ENCODE measurements around the gene SAMMSON. TPM values are rescaled to one million over a fixed set of nuclear protein-coding genes. Genes with fewer than 3 reads are reported as not detected.

Gene SAMMSON
- not detected in 3 replicates for polyA plus RNA-seq
- polyA plus RNA-seq (2011; ENCODE audit: low read depth) = not detected
- polyA plus RNA-seq (2011; cell fraction: cytosol; rRNA removed) = not detected in 2 replicates
- not detected in 2 replicates for polyA plus RNA-seq (2011; cell fraction: nucleus; rRNA removed)
- not detected in 2 replicates for polyA plus RNA-seq (2012; ENCODE audit: low replicate concordance)
- polyA minus RNA-seq = not detected in 3 replicates
- not detected for polyA minus RNA-seq (2011; cell fraction: cytosol; rRNA and poly(A)+ RNA removed)
- not detected in 2 replicates for polyA minus RNA-seq (2011; cell fraction: nucleus; rRNA and poly(A)+ RNA removed)

DNA sequence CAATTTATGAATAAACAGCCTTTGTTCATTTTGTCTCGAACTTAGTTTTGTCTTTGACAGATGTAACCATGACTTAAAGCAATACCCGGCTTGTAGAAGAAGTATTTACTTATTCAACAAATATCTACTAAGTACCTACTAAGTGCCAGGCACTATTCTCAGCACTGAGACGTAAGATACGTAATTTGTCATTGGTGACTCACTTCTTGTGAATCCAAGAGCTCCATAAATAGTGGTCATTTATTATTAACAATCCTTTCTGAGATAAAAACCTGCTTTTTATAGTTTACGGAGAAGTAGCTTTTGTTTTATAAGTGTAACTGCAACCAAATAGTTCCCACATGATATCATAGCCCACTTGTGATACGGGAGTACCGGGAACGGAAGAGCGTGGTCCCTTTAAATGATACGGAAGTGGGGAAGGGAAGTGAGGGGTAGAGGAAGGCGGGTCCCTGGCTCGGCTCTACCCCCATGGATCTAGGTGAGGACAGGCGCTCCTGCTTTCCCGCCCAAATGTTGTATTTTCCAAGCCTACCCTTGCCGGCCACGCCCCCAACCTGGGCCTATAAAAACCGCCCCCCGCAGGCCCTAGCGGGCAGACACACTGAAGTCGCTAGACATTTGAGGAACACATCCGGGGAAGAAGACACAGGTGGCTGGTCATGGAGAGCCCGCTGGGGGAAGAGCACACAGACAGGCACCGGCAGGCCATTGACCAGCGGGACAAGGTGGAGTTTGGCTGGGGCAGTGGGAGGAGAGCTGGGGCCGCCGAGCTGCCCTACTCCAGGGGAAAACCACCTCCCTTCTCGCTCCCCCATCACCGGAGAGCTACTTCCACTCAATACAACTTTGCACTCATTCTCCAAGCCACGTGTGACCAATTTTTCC is at the start of gene SAMMSON:
Gene SAMMSON (plus strand): TSS at position 594 of the 888 bp plus-strand sequence.
- dilution Hi-C loops (cut with MboI; ENCODE audit: extremely low pct_ligation_motif_present, low sequenced_read_pairs) = no loop called here
- FAIRE-seq = no peak
- Histone ChIP-seq H3K27ac (ENCODE audit: control insufficient read depth, insufficient read depth, low read length) (no peak within 1 kb of the TSS), H3K27me3 (ENCODE audit: control insufficient read depth, extremely low read depth, insufficient read depth, low read length) (no peaks in the 10 kb centered on the region), H3K4me3 (ENCODE audit: control insufficient read depth in 2 of 3, extremely low read depth in 1 of 3, insufficient read depth in 2 of 3, low read depth in 1 of 3, low read length in 3 of 3) (no peak within 1 kb of the TSS), H3K79me2 (ENCODE audit: control insufficient read depth, insufficient read depth, low read length) (no peaks in the 10 kb centered on the region), H3K9ac (ENCODE audit: control insufficient read depth, extremely low read depth, insufficient read depth, low read length) (no peak within 1 kb of the TSS), H3K4me2 (ENCODE audit: control insufficient read depth, extremely low read depth, insufficient read depth, low read depth, low read length) (no peak within 1 kb of the TSS), H3K9me1 (ENCODE audit: control insufficient read depth, extremely low read depth, insufficient read depth, low read length) (no peaks in the 10 kb centered on the region), H3K36me3 (ENCODE audit: control insufficient read depth in 2 of 2, extremely low read depth in 1 of 2, insufficient read depth in 2 of 2, low read length in 2 of 2) (no peaks in the 10 kb centered on the region), H3K4me1 (ENCODE audit: control insufficient read depth, extremely low read depth, insufficient read depth, low read length) (no peaks in the 10 kb centered on the region), H2AFZ (ENCODE audit: control insufficient read depth, low read length) (no peak within 1 kb of the TSS), H4K20me1 (ENCODE audit: control insufficient read depth, extremely low read depth, insufficient read depth, low read length) (no peaks in the 10 kb centered on the region), H3K9me3 (ENCODE audit: control insufficient read depth, low read depth, low read length) (no peaks in the 10 kb centered on the region)
- DNase-seq (ENCODE audit: low read depth, low spot score) = no peak
- no peak for TF ChIP-seq EZH2 (IDR thresholded peaks at IDR 0.05; ENCODE audit: low read length)
- TF ChIP-seq, protein P1, sequence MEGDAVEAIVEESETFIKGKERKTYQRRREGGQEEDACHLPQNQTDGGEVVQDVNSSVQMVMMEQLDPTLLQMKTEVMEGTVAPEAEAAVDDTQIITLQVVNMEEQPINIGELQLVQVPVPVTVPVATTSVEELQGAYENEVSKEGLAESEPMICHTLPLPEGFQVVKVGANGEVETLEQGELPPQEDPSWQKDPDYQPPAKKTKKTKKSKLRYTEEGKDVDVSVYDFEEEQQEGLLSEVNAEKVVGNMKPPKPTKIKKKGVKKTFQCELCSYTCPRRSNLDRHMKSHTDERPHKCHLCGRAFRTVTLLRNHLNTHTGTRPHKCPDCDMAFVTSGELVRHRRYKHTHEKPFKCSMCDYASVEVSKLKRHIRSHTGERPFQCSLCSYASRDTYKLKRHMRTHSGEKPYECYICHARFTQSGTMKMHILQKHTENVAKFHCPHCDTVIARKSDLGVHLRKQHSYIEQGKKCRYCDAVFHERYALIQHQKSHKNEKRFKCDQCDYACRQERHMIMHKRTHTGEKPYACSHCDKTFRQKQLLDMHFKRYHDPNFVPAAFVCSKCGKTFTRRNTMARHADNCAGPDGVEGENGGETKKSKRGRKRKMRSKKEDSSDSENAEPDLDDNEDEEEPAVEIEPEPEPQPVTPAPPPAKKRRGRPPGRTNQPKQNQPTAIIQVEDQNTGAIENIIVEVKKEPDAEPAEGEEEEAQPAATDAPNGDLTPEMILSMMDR (optimal IDR thresholded peaks at IDR 0.05 in 1 of 3, IDR thresholded peaks at IDR 0.05 in 1 of 3, conservative IDR thresholded peaks at IDR 0.05 in 1 of 3; ENCODE audit: extremely low read depth in 1 of 3, insufficient read depth in 2 of 3, low read length in 3 of 3) = no peak

GRCh38 chr3:69951616-69952015 is 47.9 kb upstream of the SAMMSON start:
- FAIRE-seq = no peak
- TF ChIP-seq EZH2 (IDR thresholded peaks at IDR 0.05; ENCODE audit: low read length) = no peak
- TF ChIP-seq, protein P1 (optimal IDR thresholded peaks at IDR 0.05 in 1 of 3, IDR thresholded peaks at IDR 0.05 in 1 of 3, conservative IDR thresholded peaks at IDR 0.05 in 1 of 3; ENCODE audit: extremely low read depth in 1 of 3, insufficient read depth in 2 of 3, low read length in 3 of 3) = no peak
- Histone ChIP-seq H3K27ac (ENCODE audit: control insufficient read depth, insufficient read depth, low read length) (no peak overlapping the region), H3K4me2 (ENCODE audit: control insufficient read depth, extremely low read depth, insufficient read depth, low read depth, low read length) (no peak overlapping the region), H4K20me1 (ENCODE audit: control insufficient read depth, extremely low read depth, insufficient read depth, low read length) (no peaks in the 10 kb centered on the region), H3K9me1 (ENCODE audit: control insufficient read depth, extremely low read depth, insufficient read depth, low read length) (no peaks in the 10 kb centered on the region), H3K27me3 (ENCODE audit: control insufficient read depth, extremely low read depth, insufficient read depth, low read length) (no peaks in the 10 kb centered on the region), H3K9ac (ENCODE audit: control insufficient read depth, extremely low read depth, insufficient read depth, low read length) (no peak overlapping the region), H3K79me2 (ENCODE audit: control insufficient read depth, insufficient read depth, low read length) (no peaks in the 10 kb centered on the region), H3K4me3 (ENCODE audit: control insufficient read depth in 2 of 3, extremely low read depth in 1 of 3, insufficient read depth in 2 of 3, low read depth in 1 of 3, low read length in 3 of 3) (no peak overlapping the region), H3K9me3 (ENCODE audit: control insufficient read depth, low read depth, low read length) (no peaks in the 10 kb centered on the region), H3K4me1 (ENCODE audit: control insufficient read depth, extremely low read depth, insufficient read depth, low read length) (no peaks in the 10 kb centered on the region), H3K36me3 (ENCODE audit: control insufficient read depth in 2 of 2, extremely low read depth in 1 of 2, insufficient read depth in 2 of 2, low read length in 2 of 2) (no peaks in the 10 kb centered on the region), H2AFZ (ENCODE audit: control insufficient read depth, low read length) (no peak overlapping the region)
- dilution Hi-C loops (cut with MboI; ENCODE audit: extremely low pct_ligation_motif_present, low sequenced_read_pairs) = loop anchor here (25.0 kb wide), 1 partner anchor 264 kb away; no protein-coding TSS in a partner anchor
- DNase-seq (ENCODE audit: low read depth, low spot score) = no peak

Data from keratinocyte (primary cell).